GM21360 (cell line): ENCODE results near the gene TMEM269.

Experiments
- ATAC-seq: cut with Tn5 transposase; IDR thresholded peaks from one replicate; pipeline ENCODE4 v1.9.1; 2021; ENCODE audit warnings: mild to moderate bottlenecking, moderate library complexity; ENCODE audit not compliant: unreplicated experiment

Gene TMEM269

GRCh38 chr1:42847111-42847595 lies 62.4 kb downstream of the TMEM269 start:
- ATAC-seq: no peak

- no peak for ATAC-seq
Observed at GRCh38 chr1:42847721-42848460, 63.1 kb downstream of the TMEM269 start.

- ATAC-seq: no peak
Observed at GRCh38 chr1:42848823-42849537, 64.2 kb downstream of the TMEM269 start.

- no peak for ATAC-seq
Observed at GRCh38 chr1:42849944-42850343, 65.2 kb downstream of the TMEM269 start.
